Measurements from ENCODE around the gene SOX2. TPM values are rescaled to one million over a fixed set of nuclear protein-coding genes. Genes with fewer than 3 reads are reported as not detected.

Gene SOX2
- total RNA-seq, 1 donor from 2014 or later, result 1.4 TPM

GRCh38 chr3:181704421-181705085 is 7.2 kb upstream of the SOX2 start:
- H3K27me3 Mint-ChIP-seq (ENCODE audit: unreplicated experiment), result peaks cover 17% of the 10 kb centered on the region
- no peaks in the 10 kb centered on the region for H3K36me3 Mint-ChIP-seq (ENCODE audit: low read depth, unreplicated experiment)
- H3K27ac Mint-ChIP-seq (ENCODE audit: unreplicated experiment), result no peak overlapping the region
- H3K4me3 Mint-ChIP-seq (ENCODE audit: unreplicated experiment), result no peak overlapping the region
- H3K9me3 Mint-ChIP-seq (ENCODE audit: unreplicated experiment), result no peaks in the 10 kb centered on the region
- no peak for TF ChIP-seq CTCF (IDR thresholded peaks at IDR 0.05; ENCODE audit: unreplicated experiment)
- no peak for DNase-seq (ENCODE audit: low spot score)
- peaks cover 40% of the 10 kb centered on the region for H3K4me1 Mint-ChIP-seq (ENCODE audit: unreplicated experiment)

GRCh38 chr3:181705086-181705480 is 6.6 kb upstream of the SOX2 start:
- no peak overlapping the region for H3K27ac Mint-ChIP-seq (ENCODE audit: unreplicated experiment)
- TF ChIP-seq CTCF (IDR thresholded peaks at IDR 0.05; ENCODE audit: unreplicated experiment), result no peak
- DNase-seq (ENCODE audit: low spot score), result no peak
- peaks cover 40% of the 10 kb centered on the region for H3K4me1 Mint-ChIP-seq (ENCODE audit: unreplicated experiment)
- no peaks in the 10 kb centered on the region for H3K9me3 Mint-ChIP-seq (ENCODE audit: unreplicated experiment)
- no peak overlapping the region for H3K4me3 Mint-ChIP-seq (ENCODE audit: unreplicated experiment)
- peaks cover 17% of the 10 kb centered on the region for H3K27me3 Mint-ChIP-seq (ENCODE audit: unreplicated experiment)
- no peaks in the 10 kb centered on the region for H3K36me3 Mint-ChIP-seq (ENCODE audit: low read depth, unreplicated experiment)

- no peak for TF ChIP-seq CTCF (IDR thresholded peaks at IDR 0.05; ENCODE audit: unreplicated experiment)
- H3K9me3 Mint-ChIP-seq (ENCODE audit: unreplicated experiment), result no peaks in the 10 kb centered on the region
- H3K27ac Mint-ChIP-seq (ENCODE audit: unreplicated experiment), result no peak overlapping the region
- DNase-seq (ENCODE audit: low spot score), result no peak
- H3K4me3 Mint-ChIP-seq (ENCODE audit: unreplicated experiment), result no peak overlapping the region
- H3K27me3 Mint-ChIP-seq (ENCODE audit: unreplicated experiment), result peaks cover 16% of the 10 kb centered on the region
- H3K36me3 Mint-ChIP-seq (ENCODE audit: low read depth, unreplicated experiment), result no peaks in the 10 kb centered on the region
- H3K4me1 Mint-ChIP-seq (ENCODE audit: unreplicated experiment), result peaks cover 31% of the 10 kb centered on the region
These were observed 3.7 kb upstream of the SOX2 start for GRCh38 chr3:181707980-181708379.

- peak; percentile 85 for TF ChIP-seq CTCF (IDR thresholded peaks at IDR 0.05; ENCODE audit: unreplicated experiment)
- Mint-ChIP-seq H3K4me1 (ENCODE audit: unreplicated experiment) (peaks cover 28% of the 10 kb centered on the region), H3K27ac (ENCODE audit: unreplicated experiment) (peak overlapping the region; percentile 57), H3K36me3 (ENCODE audit: low read depth, unreplicated experiment) (no peaks in the 10 kb centered on the region), H3K27me3 (ENCODE audit: unreplicated experiment) (peaks cover 7% of the 10 kb centered on the region), H3K4me3 (ENCODE audit: unreplicated experiment) (peak overlapping the region; percentile 84), H3K9me3 (ENCODE audit: unreplicated experiment) (no peaks in the 10 kb centered on the region)
- peak; percentile 85 for DNase-seq (ENCODE audit: low spot score)
These were observed 2.0 kb upstream of the SOX2 start for GRCh38 chr3:181709537-181710279.
